GM10266 (cell line): Measurements from ENCODE around the gene LMO1.

Experiments used
- DNase-seq: peaks from one replicate; pipeline ENCODE4 v3.0.0; 2012; ENCODE audit errors: extremely low spot score
- CTCF ChIP-seq: IDR thresholded peaks from 2 replicates; pipeline ENCODE4 v1.5.1; 2012; ENCODE audit warnings: mild to moderate bottlenecking, low read depth; ENCODE audit not compliant: control insufficient read depth, insufficient read depth; ENCODE audit errors: missing control alignments

Gene LMO1

GRCh38 chr11:8242499-8243280, 21.0 kb downstream of the LMO1 start:
- DNase-seq: no peak
- TF ChIP-seq CTCF: no peak

GRCh38 chr11:8242118-8242475, 21.6 kb downstream of the LMO1 start:
- DNase-seq: no peak
- TF ChIP-seq CTCF: no peak

GRCh38 chr11:8241373-8242117, 22.1 kb downstream of the LMO1 start:
- no peak for TF ChIP-seq CTCF

GRCh38 chr11:8239536-8240228, 24.0 kb downstream of the LMO1 start:
- DNase-seq: no peak
- no peak for TF ChIP-seq CTCF

More at GRCh38 chr11:8241373-8242117, 22.1 kb downstream of the LMO1 start:
- DNase-seq: no peak

GRCh38 chr11:8239040-8239439, 24.6 kb downstream of the LMO1 start:
- TF ChIP-seq CTCF: no peak
- no peak for DNase-seq

- no peak for DNase-seq
- TF ChIP-seq CTCF: no peak
These were observed 26.2 kb downstream of the LMO1 start for GRCh38 chr11:8237453-8237852.
